Fibroblast of peridontal ligament (primary cell): ENCODE measurements around the gene NUDT1.
A peak's percentile ranks its signal among the peaks of the same experiment; 100 is the strongest.

Source experiments
- DNase-seq: peaks from one replicate; pipeline ENCODE4 v3.0.0-alpha.2; 2010; ENCODE audit errors: extremely low read depth

NUDT1 gene

GRCh38 chr7:2241580-2242540 lies at the start of gene NUDT1, which contains the start of gene MRM2:
Gene NUDT1, plus strand, starts transcription at chr7:2242226. Its CDS starts 2,349 bp downstream, at chr7:2244575.
Gene MRM2, minus strand, starts transcription at chr7:2242205. Its CDS starts 36 bp downstream, at chr7:2242169.
- DNase-seq, result peak; percentile 48

GRCh38 chr7:2192831-2193534 lies 49.0 kb upstream of the NUDT1 start:
- DNase-seq, result no peak

GRCh38 chr7:2193575-2194305 lies 48.3 kb upstream of the NUDT1 start:
- DNase-seq, result no peak

GRCh38 chr7:2195400-2196246 lies 46.4 kb upstream of the NUDT1 start:
- no peak for DNase-seq

GRCh38 chr7:2196381-2197378 lies 45.3 kb upstream of the NUDT1 start:
- DNase-seq, result no peak

- no peak for DNase-seq
Measured at GRCh38 chr7:2197436-2198155, 44.4 kb upstream of the NUDT1 start.

GRCh38 chr7:2198206-2198605 lies 43.8 kb upstream of the NUDT1 start:
- DNase-seq, result no peak

- no peak for DNase-seq
Measured at GRCh38 chr7:2198760-2199159, 43.3 kb upstream of the NUDT1 start.

GRCh38 chr7:2199528-2199927 lies 42.5 kb upstream of the NUDT1 start:
- no peak for DNase-seq

- no peak for DNase-seq
Measured at GRCh38 chr7:2199956-2200583, 42.0 kb upstream of the NUDT1 start.

- no peak for DNase-seq
Measured at GRCh38 chr7:2200584-2200980, 41.4 kb upstream of the NUDT1 start.

- DNase-seq, result no peak
Measured at GRCh38 chr7:2201128-2201527, 40.9 kb upstream of the NUDT1 start.

- DNase-seq, result no peak
Measured at GRCh38 chr7:2201686-2202360, 40.2 kb upstream of the NUDT1 start.

GRCh38 chr7:2202361-2202761 lies 39.7 kb upstream of the NUDT1 start:
- DNase-seq, result no peak

GRCh38 chr7:2202901-2203765 lies 38.9 kb upstream of the NUDT1 start:
- DNase-seq, result no peak

GRCh38 chr7:2203766-2204300 lies 38.2 kb upstream of the NUDT1 start:
- DNase-seq, result no peak

- no peak for DNase-seq
Measured at GRCh38 chr7:2204446-2204845, 37.6 kb upstream of the NUDT1 start.
